HepG2 (cell line): ENCODE measurements around the gene ATP9A. TPM values are rescaled to one million over a fixed set of nuclear protein-coding genes. Genes with fewer than 3 reads are reported as not detected.

Experiments used
- KLF13 ChIP-seq: sonication (generic); formaldehyde crosslinking; IDR thresholded peaks from 2 replicates; pipeline ENCODE4 v1.4.0; 2020; ENCODE audit warnings: mild to moderate bottlenecking, missing genetic modification reagents
- MBD4 ChIP-seq: IDR thresholded peaks from 2 replicates; pipeline ENCODE4 v1.6.1; 2012; ENCODE audit warnings: low read length, inconsistent platforms, borderline replicate concordance
- polyA plus RNA-seq, 8 experiments: library from polyadenylated mRNA; depleted of rRNA in 3 of 8; stranded (reverse) in 7 of 8; unstranded in 1 of 8; fragments of >200 nt; fragmentation: Illumina TruSeq in 4 of 8; extraction: Trizol in 4 of 8; gene quantifications; 2 replicates each; pipeline versions ENCODE4 v1.2.1 to v1.2.3, GENCODE V29; 2011 to 2016; ENCODE audit warnings: low read depth in 4 of 8, missing spikeins in 1 of 8, mixed read lengths in 1 of 8; ENCODE audit not compliant: insufficient read depth in 1 of 8
- total RNA-seq, 5 experiments: library from RNA; depleted of rRNA; stranded (reverse); fragments of >200 nt; fragmentation: Illumina TruSeq; extraction: Trizol; gene quantifications; 2 replicates each; pipeline ENCODE4 v1.2.3, GENCODE V29; 2016; ENCODE audit warnings: low read depth in 1 of 5
- TF ChIP-seq, protein P1 (sequence below): sonication (generic); formaldehyde crosslinking; conservative IDR thresholded peaks from 2 replicates; pipeline ENCODE4 v1.4.0; 2020; ENCODE audit warnings: mild to moderate bottlenecking, missing genetic modification reagents, moderate library complexity
- TF ChIP-seq, protein P2 (sequence below): sonication (generic); formaldehyde crosslinking; IDR thresholded peaks from 2 replicates; pipeline ENCODE4 v1.8.0; 2023; ENCODE audit warnings: mild to moderate bottlenecking, missing genetic modification reagents
- TF ChIP-seq, protein P3 (sequence below): IDR thresholded peaks from 2 replicates; pipeline ENCODE4 v1.6.1; 2016; ENCODE audit warnings: mild to moderate bottlenecking
- TF ChIP-seq, protein P4 (sequence below): sonication (generic); formaldehyde crosslinking; IDR thresholded peaks from 2 replicates; pipeline ENCODE4 v1.4.0; 2020; ENCODE audit warnings: missing genetic modification reagents
- TF ChIP-seq, protein P5 (sequence below): sonication (generic); formaldehyde crosslinking; IDR thresholded peaks from 2 replicates; pipeline ENCODE4 v1.4.0; 2020; ENCODE audit warnings: missing genetic modification reagents, borderline replicate concordance

Gene ATP9A
- total and polyA plus RNA-seq, 2 of the 13 experiments (the other 11 are each of a cell fraction or from before 2014, with no cell fraction given), result 11.8 to 18.5 TPM

DNA sequence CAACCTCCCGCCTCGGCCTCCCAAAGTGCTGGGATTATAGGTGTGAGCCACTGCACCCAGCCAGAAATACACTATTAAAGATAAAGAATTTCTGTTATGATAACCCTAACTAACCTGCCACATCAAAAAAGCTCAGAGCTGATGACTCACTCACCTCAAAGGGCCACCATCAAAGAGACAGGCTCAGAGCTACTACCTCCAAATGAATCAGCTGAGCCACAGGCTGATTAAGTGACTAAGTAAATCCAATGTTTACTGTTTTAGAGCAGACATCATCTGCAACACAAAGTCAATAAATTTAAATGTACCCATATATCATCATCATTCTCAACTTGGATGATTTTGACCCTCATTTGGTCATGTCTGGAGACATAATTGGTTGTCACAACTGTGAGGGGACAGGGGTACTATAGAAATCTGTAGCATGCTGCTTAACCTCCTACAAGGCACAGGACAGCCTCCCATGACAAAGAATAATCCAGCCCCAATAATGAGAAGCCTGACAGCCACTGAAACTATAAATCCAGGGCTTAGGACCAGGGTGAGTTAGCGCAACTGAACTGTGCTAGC lies 106.5 kb downstream of the ATP9A start (continued):
- TF ChIP-seq, protein P1, sequence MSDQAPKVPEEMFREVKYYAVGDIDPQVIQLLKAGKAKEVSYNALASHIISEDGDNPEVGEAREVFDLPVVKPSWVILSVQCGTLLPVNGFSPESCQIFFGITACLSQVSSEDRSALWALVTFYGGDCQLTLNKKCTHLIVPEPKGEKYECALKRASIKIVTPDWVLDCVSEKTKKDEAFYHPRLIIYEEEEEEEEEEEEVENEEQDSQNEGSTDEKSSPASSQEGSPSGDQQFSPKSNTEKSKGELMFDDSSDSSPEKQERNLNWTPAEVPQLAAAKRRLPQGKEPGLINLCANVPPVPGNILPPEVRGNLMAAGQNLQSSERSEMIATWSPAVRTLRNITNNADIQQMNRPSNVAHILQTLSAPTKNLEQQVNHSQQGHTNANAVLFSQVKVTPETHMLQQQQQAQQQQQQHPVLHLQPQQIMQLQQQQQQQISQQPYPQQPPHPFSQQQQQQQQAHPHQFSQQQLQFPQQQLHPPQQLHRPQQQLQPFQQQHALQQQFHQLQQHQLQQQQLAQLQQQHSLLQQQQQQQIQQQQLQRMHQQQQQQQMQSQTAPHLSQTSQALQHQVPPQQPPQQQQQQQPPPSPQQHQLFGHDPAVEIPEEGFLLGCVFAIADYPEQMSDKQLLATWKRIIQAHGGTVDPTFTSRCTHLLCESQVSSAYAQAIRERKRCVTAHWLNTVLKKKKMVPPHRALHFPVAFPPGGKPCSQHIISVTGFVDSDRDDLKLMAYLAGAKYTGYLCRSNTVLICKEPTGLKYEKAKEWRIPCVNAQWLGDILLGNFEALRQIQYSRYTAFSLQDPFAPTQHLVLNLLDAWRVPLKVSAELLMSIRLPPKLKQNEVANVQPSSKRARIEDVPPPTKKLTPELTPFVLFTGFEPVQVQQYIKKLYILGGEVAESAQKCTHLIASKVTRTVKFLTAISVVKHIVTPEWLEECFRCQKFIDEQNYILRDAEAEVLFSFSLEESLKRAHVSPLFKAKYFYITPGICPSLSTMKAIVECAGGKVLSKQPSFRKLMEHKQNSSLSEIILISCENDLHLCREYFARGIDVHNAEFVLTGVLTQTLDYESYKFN (CRISPR knock-in tag), result peak; percentile 61
- TF ChIP-seq, protein P2, sequence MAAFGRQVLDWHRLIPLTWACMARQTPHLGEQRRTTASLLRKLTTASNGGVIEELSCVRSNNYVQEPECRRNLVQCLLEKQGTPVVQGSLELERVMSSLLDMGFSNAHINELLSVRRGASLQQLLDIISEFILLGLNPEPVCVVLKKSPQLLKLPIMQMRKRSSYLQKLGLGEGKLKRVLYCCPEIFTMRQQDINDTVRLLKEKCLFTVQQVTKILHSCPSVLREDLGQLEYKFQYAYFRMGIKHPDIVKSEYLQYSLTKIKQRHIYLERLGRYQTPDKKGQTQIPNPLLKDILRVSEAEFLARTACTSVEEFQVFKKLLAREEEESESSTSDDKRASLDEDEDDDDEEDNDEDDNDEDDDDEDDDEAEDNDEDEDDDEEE (CRISPR knock-in tag), result no peak
- no peak for TF ChIP-seq KLF13
- TF ChIP-seq, protein P3, sequence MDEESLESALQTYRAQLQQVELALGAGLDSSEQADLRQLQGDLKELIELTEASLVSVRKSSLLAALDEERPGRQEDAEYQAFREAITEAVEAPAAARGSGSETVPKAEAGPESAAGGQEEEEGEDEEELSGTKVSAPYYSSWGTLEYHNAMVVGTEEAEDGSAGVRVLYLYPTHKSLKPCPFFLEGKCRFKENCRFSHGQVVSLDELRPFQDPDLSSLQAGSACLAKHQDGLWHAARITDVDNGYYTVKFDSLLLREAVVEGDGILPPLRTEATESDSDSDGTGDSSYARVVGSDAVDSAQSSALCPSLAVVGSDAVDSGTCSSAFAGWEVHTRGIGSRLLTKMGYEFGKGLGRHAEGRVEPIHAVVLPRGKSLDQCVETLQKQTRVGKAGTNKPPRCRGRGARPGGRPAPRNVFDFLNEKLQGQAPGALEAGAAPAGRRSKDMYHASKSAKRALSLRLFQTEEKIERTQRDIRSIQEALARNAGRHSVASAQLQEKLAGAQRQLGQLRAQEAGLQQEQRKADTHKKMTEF, result peak; percentile 78; the same call in 1 of the 2 replicates
- TF ChIP-seq, protein P4, sequence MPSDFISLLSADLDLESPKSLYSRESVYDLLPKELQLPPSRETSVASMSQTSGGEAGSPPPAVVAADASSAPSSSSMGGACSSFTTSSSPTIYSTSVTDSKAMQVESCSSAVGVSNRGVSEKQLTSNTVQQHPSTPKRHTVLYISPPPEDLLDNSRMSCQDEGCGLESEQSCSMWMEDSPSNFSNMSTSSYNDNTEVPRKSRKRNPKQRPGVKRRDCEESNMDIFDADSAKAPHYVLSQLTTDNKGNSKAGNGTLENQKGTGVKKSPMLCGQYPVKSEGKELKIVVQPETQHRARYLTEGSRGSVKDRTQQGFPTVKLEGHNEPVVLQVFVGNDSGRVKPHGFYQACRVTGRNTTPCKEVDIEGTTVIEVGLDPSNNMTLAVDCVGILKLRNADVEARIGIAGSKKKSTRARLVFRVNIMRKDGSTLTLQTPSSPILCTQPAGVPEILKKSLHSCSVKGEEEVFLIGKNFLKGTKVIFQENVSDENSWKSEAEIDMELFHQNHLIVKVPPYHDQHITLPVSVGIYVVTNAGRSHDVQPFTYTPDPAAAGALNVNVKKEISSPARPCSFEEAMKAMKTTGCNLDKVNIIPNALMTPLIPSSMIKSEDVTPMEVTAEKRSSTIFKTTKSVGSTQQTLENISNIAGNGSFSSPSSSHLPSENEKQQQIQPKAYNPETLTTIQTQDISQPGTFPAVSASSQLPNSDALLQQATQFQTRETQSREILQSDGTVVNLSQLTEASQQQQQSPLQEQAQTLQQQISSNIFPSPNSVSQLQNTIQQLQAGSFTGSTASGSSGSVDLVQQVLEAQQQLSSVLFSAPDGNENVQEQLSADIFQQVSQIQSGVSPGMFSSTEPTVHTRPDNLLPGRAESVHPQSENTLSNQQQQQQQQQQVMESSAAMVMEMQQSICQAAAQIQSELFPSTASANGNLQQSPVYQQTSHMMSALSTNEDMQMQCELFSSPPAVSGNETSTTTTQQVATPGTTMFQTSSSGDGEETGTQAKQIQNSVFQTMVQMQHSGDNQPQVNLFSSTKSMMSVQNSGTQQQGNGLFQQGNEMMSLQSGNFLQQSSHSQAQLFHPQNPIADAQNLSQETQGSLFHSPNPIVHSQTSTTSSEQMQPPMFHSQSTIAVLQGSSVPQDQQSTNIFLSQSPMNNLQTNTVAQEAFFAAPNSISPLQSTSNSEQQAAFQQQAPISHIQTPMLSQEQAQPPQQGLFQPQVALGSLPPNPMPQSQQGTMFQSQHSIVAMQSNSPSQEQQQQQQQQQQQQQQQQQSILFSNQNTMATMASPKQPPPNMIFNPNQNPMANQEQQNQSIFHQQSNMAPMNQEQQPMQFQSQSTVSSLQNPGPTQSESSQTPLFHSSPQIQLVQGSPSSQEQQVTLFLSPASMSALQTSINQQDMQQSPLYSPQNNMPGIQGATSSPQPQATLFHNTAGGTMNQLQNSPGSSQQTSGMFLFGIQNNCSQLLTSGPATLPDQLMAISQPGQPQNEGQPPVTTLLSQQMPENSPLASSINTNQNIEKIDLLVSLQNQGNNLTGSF (CRISPR knock-in tag), result no peak
- TF ChIP-seq, protein P5, sequence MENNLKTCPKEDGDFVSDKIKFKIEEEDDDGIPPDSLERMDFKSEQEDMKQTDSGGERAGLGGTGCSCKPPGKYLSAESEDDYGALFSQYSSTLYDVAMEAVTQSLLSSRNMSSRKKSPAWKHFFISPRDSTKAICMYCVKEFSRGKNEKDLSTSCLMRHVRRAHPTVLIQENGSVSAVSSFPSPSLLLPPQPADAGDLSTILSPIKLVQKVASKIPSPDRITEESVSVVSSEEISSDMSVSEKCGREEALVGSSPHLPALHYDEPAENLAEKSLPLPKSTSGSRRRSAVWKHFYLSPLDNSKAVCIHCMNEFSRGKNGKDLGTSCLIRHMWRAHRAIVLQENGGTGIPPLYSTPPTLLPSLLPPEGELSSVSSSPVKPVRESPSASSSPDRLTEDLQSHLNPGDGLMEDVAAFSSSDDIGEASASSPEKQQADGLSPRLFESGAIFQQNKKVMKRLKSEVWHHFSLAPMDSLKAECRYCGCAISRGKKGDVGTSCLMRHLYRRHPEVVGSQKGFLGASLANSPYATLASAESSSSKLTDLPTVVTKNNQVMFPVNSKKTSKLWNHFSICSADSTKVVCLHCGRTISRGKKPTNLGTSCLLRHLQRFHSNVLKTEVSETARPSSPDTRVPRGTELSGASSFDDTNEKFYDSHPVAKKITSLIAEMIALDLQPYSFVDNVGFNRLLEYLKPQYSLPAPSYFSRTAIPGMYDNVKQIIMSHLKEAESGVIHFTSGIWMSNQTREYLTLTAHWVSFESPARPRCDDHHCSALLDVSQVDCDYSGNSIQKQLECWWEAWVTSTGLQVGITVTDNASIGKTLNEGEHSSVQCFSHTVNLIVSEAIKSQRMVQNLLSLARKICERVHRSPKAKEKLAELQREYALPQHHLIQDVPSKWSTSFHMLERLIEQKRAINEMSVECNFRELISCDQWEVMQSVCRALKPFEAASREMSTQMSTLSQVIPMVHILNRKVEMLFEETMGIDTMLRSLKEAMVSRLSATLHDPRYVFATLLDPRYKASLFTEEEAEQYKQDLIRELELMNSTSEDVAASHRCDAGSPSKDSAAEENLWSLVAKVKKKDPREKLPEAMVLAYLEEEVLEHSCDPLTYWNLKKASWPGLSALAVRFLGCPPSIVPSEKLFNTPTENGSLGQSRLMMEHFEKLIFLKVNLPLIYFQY (CRISPR knock-in tag), result no peak
- no peak for TF ChIP-seq MBD4
